Fibroblast of upper back skin (primary cell): ENCODE data around the gene SNRPA1.
"Not testable (repeated sequence)": the region's sequence is repeated elsewhere in the genome, so short reads cannot be mapped to it uniquely, and the experiment has no call there.

ENCODE experiments used
- DNase-seq: peaks from one replicate; pipeline ENCODE4 v3.0.0-alpha.2; 2013

SNRPA1 gene

GRCh38 chr15:101293122-101293521 is 1.9 kb downstream of the SNRPA1 start:
- no peak for DNase-seq

GRCh38 chr15:101288905-101289513 is 6.0 kb downstream of the SNRPA1 start:
- DNase-seq: peak; percentile 50

- DNase-seq: not testable (repeated sequence)
Measured at GRCh38 chr15:101287342-101287741, 7.7 kb downstream of the SNRPA1 start.

GRCh38 chr15:101286471-101287114 is 8.5 kb downstream of the SNRPA1 start:
- DNase-seq: no peak

- no peak for DNase-seq
Measured at GRCh38 chr15:101283931-101284330, 11.1 kb downstream of the SNRPA1 start.

GRCh38 chr15:101280007-101280406 is 15.0 kb downstream of the SNRPA1 start:
- DNase-seq: no peak

- no peak for DNase-seq
Measured at GRCh38 chr15:101277943-101278564, 17.0 kb downstream of the SNRPA1 start.

- peak; percentile 88 for DNase-seq
Measured at GRCh38 chr15:101277038-101277822, 17.8 kb downstream of the SNRPA1 start, which contains the start of gene SELENOS. SELENOS (minus strand) TSS chr15:101277485; CDS start chr15:101277417, 68 bp downstream.

- no peak for DNase-seq
Measured at GRCh38 chr15:101276501-101277037, 18.5 kb downstream of the SNRPA1 start.

GRCh38 chr15:101275018-101275417 is 20.0 kb downstream of the SNRPA1 start:
- DNase-seq: no peak

- no peak for DNase-seq
Measured at GRCh38 chr15:101273534-101273933, 21.5 kb downstream of the SNRPA1 start.

GRCh38 chr15:101272584-101272983 is 22.5 kb downstream of the SNRPA1 start:
- no peak for DNase-seq

- DNase-seq: no peak
Measured at GRCh38 chr15:101269479-101270223, 25.4 kb downstream of the SNRPA1 start.

GRCh38 chr15:101267320-101268104 is 27.5 kb downstream of the SNRPA1 start:
- DNase-seq: peak; percentile 75

- no peak for DNase-seq
Measured at GRCh38 chr15:101266787-101267186, 28.3 kb downstream of the SNRPA1 start.

- DNase-seq: peak; percentile 86
Measured at GRCh38 chr15:101266034-101266433, 29.0 kb downstream of the SNRPA1 start.

GRCh38 chr15:101264911-101265641 is 30.0 kb downstream of the SNRPA1 start:
- DNase-seq: no peak

- DNase-seq: no peak
Measured at GRCh38 chr15:101264011-101264410, 31.0 kb downstream of the SNRPA1 start.

- DNase-seq: no peak
Measured at GRCh38 chr15:101262551-101262950, 32.5 kb downstream of the SNRPA1 start.

GRCh38 chr15:101258238-101259144 is 36.6 kb downstream of the SNRPA1 start:
- DNase-seq: peak; percentile 72
